ENCODE results near the gene CSF3.

DNA sequence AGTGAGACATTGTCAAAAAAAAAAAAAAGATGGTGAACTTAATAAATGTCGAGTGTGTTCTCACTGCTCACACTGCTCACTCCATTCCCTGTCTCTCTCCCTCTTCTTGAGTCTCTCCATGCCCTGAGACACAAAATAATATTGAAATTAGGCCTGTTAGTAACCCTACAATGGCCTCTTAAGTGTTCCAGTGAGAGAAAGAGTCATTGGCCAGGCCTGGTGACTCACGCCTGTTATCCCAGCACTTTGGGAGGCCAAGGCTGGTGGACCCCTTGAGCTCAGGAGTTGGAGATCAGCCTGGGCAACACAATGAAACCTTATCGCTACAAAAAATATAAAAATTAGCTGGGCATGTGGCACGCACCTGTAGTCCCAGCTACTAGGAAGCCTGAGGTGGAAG, 16.2 kb upstream of the CSF3 start:
- TF ChIP-seq POLR2AphosphoS5 (IDR thresholded peaks at IDR 0.05; ENCODE audit: low read depth, low read length) = no peak
- TF ChIP-seq, protein P1, sequence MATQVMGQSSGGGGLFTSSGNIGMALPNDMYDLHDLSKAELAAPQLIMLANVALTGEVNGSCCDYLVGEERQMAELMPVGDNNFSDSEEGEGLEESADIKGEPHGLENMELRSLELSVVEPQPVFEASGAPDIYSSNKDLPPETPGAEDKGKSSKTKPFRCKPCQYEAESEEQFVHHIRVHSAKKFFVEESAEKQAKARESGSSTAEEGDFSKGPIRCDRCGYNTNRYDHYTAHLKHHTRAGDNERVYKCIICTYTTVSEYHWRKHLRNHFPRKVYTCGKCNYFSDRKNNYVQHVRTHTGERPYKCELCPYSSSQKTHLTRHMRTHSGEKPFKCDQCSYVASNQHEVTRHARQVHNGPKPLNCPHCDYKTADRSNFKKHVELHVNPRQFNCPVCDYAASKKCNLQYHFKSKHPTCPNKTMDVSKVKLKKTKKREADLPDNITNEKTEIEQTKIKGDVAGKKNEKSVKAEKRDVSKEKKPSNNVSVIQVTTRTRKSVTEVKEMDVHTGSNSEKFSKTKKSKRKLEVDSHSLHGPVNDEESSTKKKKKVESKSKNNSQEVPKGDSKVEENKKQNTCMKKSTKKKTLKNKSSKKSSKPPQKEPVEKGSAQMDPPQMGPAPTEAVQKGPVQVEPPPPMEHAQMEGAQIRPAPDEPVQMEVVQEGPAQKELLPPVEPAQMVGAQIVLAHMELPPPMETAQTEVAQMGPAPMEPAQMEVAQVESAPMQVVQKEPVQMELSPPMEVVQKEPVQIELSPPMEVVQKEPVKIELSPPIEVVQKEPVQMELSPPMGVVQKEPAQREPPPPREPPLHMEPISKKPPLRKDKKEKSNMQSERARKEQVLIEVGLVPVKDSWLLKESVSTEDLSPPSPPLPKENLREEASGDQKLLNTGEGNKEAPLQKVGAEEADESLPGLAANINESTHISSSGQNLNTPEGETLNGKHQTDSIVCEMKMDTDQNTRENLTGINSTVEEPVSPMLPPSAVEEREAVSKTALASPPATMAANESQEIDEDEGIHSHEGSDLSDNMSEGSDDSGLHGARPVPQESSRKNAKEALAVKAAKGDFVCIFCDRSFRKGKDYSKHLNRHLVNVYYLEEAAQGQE (IDR thresholded peaks at IDR 0.05; ENCODE audit: insufficient read depth in 1 of 2, low read depth in 2 of 2, low read length in 1 of 2) = no peak
- no peak for TF ChIP-seq SIN3A (IDR thresholded peaks at IDR 0.05; ENCODE audit: borderline replicate concordance, insufficient read depth, low read depth, low read length)
- TF ChIP-seq, protein P2, sequence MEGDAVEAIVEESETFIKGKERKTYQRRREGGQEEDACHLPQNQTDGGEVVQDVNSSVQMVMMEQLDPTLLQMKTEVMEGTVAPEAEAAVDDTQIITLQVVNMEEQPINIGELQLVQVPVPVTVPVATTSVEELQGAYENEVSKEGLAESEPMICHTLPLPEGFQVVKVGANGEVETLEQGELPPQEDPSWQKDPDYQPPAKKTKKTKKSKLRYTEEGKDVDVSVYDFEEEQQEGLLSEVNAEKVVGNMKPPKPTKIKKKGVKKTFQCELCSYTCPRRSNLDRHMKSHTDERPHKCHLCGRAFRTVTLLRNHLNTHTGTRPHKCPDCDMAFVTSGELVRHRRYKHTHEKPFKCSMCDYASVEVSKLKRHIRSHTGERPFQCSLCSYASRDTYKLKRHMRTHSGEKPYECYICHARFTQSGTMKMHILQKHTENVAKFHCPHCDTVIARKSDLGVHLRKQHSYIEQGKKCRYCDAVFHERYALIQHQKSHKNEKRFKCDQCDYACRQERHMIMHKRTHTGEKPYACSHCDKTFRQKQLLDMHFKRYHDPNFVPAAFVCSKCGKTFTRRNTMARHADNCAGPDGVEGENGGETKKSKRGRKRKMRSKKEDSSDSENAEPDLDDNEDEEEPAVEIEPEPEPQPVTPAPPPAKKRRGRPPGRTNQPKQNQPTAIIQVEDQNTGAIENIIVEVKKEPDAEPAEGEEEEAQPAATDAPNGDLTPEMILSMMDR (IDR thresholded peaks at IDR 0.05) = no peak
- no peak for TF ChIP-seq TCF7L2 (IDR thresholded peaks at IDR 0.05; ENCODE audit: low read depth, low read length)
